GM23338 (cell line): ENCODE measurements around the gene VGLL4. TPM values are rescaled to one million over a fixed set of nuclear protein-coding genes. Genes with fewer than 3 reads are reported as not detected.

Experiments used
- ATAC-seq: fragments of 200-7000 bp; cut with Tn5 transposase; 3 replicates; pipeline ENCODE4 v1.9.1; 2020
- DNase-seq: peaks from one replicate; pipeline ENCODE4 v3.0.0-alpha.2; 2015; ENCODE audit warnings: low spot score
- H2AFZ ChIP-seq: fragments of 200-600 bp; sonication (generic); 2 replicates; pipeline ENCODE4 v1.8.0; 2016; ENCODE audit warnings: antibody characterized with exemption, mild to moderate bottlenecking, moderate library complexity
- H3F3A ChIP-seq: fragments of 200-600 bp; sonication (generic); replicated peaks from 2 replicates; pipeline ENCODE4 v1.8.0; 2017; ENCODE audit warnings: antibody characterized with exemption, mixed run types, low read depth
- H3K27ac ChIP-seq: fragments of 200-600 bp; sonication (generic); 2 replicates; pipeline ENCODE4 v1.6.1; 2016; ENCODE audit warnings: low read depth
- H3K27me3 ChIP-seq: fragments of 200-600 bp; sonication (generic); 2 replicates; pipeline ENCODE4 v1.8.0; 2016; ENCODE audit warnings: mild to moderate bottlenecking, mixed run types, moderate library complexity; ENCODE audit not compliant: insufficient read depth
- H3K36me3 ChIP-seq: fragments of 200-600 bp; sonication (generic); 2 replicates; pipeline ENCODE4 v1.8.0; 2016; ENCODE audit warnings: mild to moderate bottlenecking; ENCODE audit not compliant: insufficient read depth
- H3K4me1 ChIP-seq: fragments of 200-600 bp; sonication (generic); 2 replicates; pipeline ENCODE4 v1.8.0; 2016; ENCODE audit warnings: mild to moderate bottlenecking, moderate library complexity; ENCODE audit not compliant: insufficient read depth
- H3K4me2 ChIP-seq: fragments of 200-600 bp; sonication (generic); 2 replicates; pipeline ENCODE4 v1.7.1; 2017; ENCODE audit warnings: mixed run types
- H3K4me3 ChIP-seq: fragments of 200-600 bp; sonication (generic); 2 replicates; pipeline ENCODE4 v1.6.1; 2016; ENCODE audit warnings: mixed run types
- H3K79me2 ChIP-seq: fragments of 200-600 bp; sonication (generic); replicated peaks from 2 replicates; pipeline ENCODE4 v1.8.0; 2017; ENCODE audit warnings: mild to moderate bottlenecking; ENCODE audit not compliant: insufficient read depth
- H3K9me2 ChIP-seq: fragments of 200-600 bp; sonication (generic); 2 replicates; pipeline ENCODE4 v1.8.0; 2017; ENCODE audit not compliant: insufficient read depth
- H4K20me1 ChIP-seq: fragments of 200-600 bp; sonication (generic); replicated peaks from 2 replicates; pipeline ENCODE4 v1.8.0; 2017; ENCODE audit warnings: mild to moderate bottlenecking; ENCODE audit not compliant: insufficient read depth
- H3K27ac Mint-ChIP-seq: 2 replicates; pipeline ENCODE4 v1.8.0; 2020; ENCODE audit warnings: inconsistent platforms, mild to moderate bottlenecking, moderate library complexity, mixed read lengths
- H3K27me3 Mint-ChIP-seq: 3 replicates; pipeline ENCODE4 v1.8.0; 2022; ENCODE audit warnings: low read depth, mild to moderate bottlenecking, moderate library complexity, mixed read lengths, inconsistent platforms; ENCODE audit not compliant: insufficient read depth, poor library complexity
- H3K36me3 Mint-ChIP-seq: 3 replicates; pipeline ENCODE4 v1.8.0; 2021; ENCODE audit warnings: low read depth, mild to moderate bottlenecking, inconsistent platforms, moderate library complexity, mixed read lengths
- H3K4me1 Mint-ChIP-seq: 3 replicates; pipeline ENCODE4 v1.8.0; 2020; ENCODE audit warnings: mild to moderate bottlenecking, inconsistent platforms, mixed read lengths
- H3K4me3 Mint-ChIP-seq: 3 replicates; pipeline ENCODE4 v1.8.0; 2021; ENCODE audit warnings: moderate library complexity, mild to moderate bottlenecking, inconsistent platforms, mixed read lengths
- H3K9me3 Mint-ChIP-seq: 3 replicates; pipeline ENCODE4 v1.8.0; 2020; ENCODE audit warnings: moderate library complexity, mild to moderate bottlenecking, inconsistent platforms, mixed read lengths
- EZH2 ChIP-seq: fragments of 200-600 bp; sonication (generic); IDR thresholded peaks from one replicate; pipeline ENCODE4 v1.8.0; 2017; ENCODE audit warnings: antibody characterized with exemption, mild to moderate bottlenecking, low read depth; ENCODE audit not compliant: unreplicated experiment
- EZH2phosphoT487 ChIP-seq: fragments of 200-600 bp; sonication (generic); IDR thresholded peaks from one replicate; pipeline ENCODE4 v1.8.1; 2018; ENCODE audit warnings: antibody characterized with exemption; ENCODE audit not compliant: unreplicated experiment
- JUNB ChIP-seq: IDR thresholded peaks from one replicate; pipeline ENCODE4 v1.6.1; 2016; ENCODE audit warnings: antibody characterized with exemption; ENCODE audit not compliant: unreplicated experiment
- POLR2AphosphoS5 ChIP-seq: IDR thresholded peaks from 2 replicates; pipeline ENCODE4 v1.6.1; 2016; ENCODE audit warnings: antibody characterized with exemption, low read depth
- STAT1 ChIP-seq: IDR thresholded peaks from one replicate; pipeline ENCODE4 v1.6.1; 2016; ENCODE audit warnings: antibody characterized with exemption; ENCODE audit not compliant: unreplicated experiment
- polyA plus RNA-seq: library from polyadenylated mRNA; unstranded; fragments of >200 nt; fragmentation: Nextera tagmentation; extraction: Ambion mirVana; gene quantifications from 2 replicates; pipeline ENCODE4 v1.2.1, GENCODE V29; 2016
- total RNA-seq: library from RNA; depleted of rRNA; stranded (reverse); fragments of >200 nt; shearing (Covaris generic); gene quantifications from 2 replicates; pipeline ENCODE4 v1.2.3, GENCODE V29; 2014
- TF ChIP-seq, protein P1 (sequence below): fragments of 250-450 bp; sonication (Bioruptor Pico); IDR thresholded peaks from 2 replicates; pipeline ENCODE4 v1.5.0; 2020; ENCODE audit warnings: mild to moderate bottlenecking, moderate library complexity

The VGLL4 gene
- total and polyA plus RNA-seq, 2 experiments from 2014 or later, result 20.8 to 45.9 TPM

DNA sequence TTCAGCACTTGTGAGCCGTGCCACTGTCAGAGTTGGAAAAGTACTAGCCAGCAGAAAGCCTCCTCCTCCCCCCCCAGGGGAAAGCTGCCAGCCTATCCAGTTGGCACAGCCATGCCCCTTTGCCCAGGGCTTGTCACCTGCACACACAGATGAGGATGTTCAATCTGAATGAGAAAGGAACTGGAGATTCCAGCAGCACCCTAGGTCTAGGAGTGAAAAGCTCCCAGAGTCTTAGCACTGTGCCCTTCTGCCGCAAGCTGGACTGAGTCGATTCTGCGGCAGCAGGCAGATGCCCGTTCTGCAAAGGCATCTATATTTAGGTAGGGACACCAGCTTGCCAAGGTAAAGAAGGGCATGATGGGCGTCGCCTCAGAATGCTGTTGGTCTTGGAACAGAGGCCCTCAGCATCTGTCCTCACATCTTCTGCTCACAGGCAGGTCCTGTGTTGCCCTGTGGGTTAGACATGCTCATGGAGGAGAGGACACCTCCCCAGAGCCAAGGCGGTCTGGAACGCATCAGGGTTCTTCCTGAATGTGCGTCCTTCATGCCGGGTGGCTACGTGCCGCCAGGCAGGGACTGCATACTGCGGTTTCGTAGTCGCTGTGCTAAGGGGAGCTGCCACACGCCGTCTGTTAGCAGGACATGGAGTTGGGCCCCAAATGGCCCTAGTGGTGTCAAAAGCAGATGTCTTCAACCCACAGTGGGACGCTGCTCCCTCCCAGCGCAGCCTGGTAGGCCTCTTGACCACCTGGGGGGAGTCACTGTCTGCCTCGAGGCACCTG is 109.5 kb downstream of the VGLL4 start:
- H3K9me2 ChIP-seq, result no peaks in the 10 kb centered on the region
- DNase-seq (no peak), ATAC-seq (no peak)
- H3K27me3 Mint-ChIP-seq, result peaks cover 12% of the 10 kb centered on the region
- H4K20me1 ChIP-seq, result no peaks in the 10 kb centered on the region
- no peak overlapping the region for H3K27ac Mint-ChIP-seq
- H3K4me1 Mint-ChIP-seq, result no peaks in the 10 kb centered on the region; the same call in 2 of the 3 replicates
- H3K4me1 ChIP-seq, result no peaks in the 10 kb centered on the region
- no peak overlapping the region for H2AFZ ChIP-seq
- H3F3A ChIP-seq, result no peaks in the 10 kb centered on the region
- no peak overlapping the region for H3K4me3 Mint-ChIP-seq
- H3K27ac ChIP-seq, result no peak overlapping the region
- H3K79me2 ChIP-seq, result no peaks in the 10 kb centered on the region
- TF ChIP-seq, protein P1, sequence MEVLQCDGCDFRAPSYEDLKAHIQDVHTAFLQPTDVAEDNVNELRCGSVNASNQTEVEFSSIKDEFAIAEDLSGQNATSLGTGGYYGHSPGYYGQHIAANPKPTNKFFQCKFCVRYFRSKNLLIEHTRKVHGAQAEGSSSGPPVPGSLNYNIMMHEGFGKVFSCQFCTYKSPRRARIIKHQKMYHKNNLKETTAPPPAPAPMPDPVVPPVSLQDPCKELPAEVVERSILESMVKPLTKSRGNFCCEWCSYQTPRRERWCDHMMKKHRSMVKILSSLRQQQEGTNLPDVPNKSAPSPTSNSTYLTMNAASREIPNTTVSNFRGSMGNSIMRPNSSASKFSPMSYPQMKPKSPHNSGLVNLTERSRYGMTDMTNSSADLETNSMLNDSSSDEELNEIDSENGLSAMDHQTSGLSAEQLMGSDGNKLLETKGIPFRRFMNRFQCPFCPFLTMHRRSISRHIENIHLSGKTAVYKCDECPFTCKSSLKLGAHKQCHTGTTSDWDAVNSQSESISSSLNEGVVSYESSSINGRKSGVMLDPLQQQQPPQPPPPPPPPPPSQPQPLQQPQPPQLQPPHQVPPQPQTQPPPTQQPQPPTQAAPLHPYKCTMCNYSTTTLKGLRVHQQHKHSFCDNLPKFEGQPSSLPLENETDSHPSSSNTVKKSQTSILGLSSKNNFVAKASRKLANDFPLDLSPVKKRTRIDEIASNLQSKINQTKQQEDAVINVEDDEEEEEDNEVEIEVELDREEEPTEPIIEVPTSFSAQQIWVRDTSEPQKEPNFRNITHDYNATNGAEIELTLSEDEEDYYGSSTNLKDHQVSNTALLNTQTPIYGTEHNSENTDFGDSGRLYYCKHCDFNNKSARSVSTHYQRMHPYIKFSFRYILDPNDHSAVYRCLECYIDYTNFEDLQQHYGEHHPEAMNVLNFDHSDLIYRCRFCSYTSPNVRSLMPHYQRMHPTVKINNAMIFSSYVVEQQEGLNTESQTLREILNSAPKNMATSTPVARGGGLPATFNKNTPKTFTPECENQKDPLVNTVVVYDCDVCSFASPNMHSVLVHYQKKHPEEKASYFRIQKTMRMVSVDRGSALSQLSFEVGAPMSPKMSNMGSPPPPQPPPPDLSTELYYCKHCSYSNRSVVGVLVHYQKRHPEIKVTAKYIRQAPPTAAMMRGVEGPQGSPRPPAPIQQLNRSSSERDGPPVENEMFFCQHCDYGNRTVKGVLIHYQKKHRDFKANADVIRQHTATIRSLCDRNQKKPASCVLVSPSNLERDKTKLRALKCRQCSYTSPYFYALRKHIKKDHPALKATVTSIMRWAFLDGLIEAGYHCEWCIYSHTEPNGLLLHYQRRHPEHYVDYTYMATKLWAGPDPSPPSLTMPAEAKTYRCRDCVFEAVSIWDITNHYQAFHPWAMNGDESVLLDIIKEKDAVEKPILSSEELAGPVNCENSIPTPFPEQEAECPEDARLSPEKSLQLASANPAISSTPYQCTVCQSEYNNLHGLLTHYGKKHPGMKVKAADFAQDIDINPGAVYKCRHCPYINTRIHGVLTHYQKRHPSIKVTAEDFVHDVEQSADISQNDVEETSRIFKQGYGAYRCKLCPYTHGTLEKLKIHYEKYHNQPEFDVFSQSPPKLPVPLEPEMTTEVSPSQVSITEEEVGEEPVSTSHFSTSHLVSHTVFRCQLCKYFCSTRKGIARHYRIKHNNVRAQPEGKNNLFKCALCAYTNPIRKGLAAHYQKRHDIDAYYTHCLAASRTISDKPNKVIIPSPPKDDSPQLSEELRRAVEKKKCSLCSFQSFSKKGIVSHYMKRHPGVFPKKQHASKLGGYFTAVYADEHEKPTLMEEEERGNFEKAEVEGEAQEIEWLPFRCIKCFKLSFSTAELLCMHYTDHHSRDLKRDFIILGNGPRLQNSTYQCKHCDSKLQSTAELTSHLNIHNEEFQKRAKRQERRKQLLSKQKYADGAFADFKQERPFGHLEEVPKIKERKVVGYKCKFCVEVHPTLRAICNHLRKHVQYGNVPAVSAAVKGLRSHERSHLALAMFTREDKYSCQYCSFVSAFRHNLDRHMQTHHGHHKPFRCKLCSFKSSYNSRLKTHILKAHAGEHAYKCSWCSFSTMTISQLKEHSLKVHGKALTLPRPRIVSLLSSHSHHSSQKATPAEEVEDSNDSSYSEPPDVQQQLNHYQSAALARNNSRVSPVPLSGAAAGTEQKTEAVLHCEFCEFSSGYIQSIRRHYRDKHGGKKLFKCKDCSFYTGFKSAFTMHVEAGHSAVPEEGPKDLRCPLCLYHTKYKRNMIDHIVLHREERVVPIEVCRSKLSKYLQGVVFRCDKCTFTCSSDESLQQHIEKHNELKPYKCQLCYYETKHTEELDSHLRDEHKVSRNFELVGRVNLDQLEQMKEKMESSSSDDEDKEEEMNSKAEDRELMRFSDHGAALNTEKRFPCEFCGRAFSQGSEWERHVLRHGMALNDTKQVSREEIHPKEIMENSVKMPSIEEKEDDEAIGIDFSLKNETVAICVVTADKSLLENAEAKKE (CRISPR knock-in tag), result no peak
- no peak overlapping the region for H3K4me3 ChIP-seq
- no peak overlapping the region for H3K4me2 ChIP-seq
- no peaks in the 10 kb centered on the region for H3K27me3 ChIP-seq
- H3K9me3 Mint-ChIP-seq, result no peaks in the 10 kb centered on the region
- no peaks in the 10 kb centered on the region for H3K36me3 ChIP-seq
- no peaks in the 10 kb centered on the region for H3K36me3 Mint-ChIP-seq

DNA sequence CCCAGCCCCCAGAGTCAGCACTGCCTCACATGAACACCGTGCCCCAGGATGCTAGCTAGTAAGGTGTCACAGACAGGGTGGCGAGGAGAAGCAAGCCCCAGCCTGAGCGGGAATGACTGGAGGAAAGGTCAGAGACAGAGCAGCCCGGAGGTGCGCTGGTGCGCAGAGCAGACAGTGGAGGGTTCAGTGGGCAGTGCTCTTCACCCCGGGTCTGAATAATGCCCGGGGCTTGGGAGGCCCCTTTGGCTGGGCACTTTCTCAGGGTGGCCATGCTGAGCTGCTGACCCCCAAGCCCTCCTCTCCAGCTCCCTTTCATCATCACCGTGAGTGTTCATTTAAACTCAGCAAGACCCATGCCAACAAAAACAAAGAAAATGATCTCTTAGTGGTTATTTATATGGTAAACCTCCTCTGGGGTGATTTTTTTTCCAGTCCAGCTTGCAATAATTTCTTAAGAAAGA is 110.8 kb downstream of the VGLL4 start:
- Histone ChIP-seq H3K79me2 (no peaks in the 10 kb centered on the region), H3K27ac (no peak overlapping the region), H3K4me3 (no peak overlapping the region), H3F3A (no peaks in the 10 kb centered on the region), H3K4me2 (no peak overlapping the region), H3K36me3 (no peaks in the 10 kb centered on the region), H3K9me2 (no peaks in the 10 kb centered on the region), H2AFZ (no peak overlapping the region), H4K20me1 (no peaks in the 10 kb centered on the region), H3K27me3 (no peaks in the 10 kb centered on the region), H3K4me1 (no peaks in the 10 kb centered on the region)
- Mint-ChIP-seq H3K4me3 (no peak overlapping the region), H3K4me1 (no peaks in the 10 kb centered on the region; the same call in 2 of the 3 replicates), H3K36me3 (no peaks in the 10 kb centered on the region), H3K27me3 (peaks cover 16% of the 10 kb centered on the region), H3K9me3 (no peaks in the 10 kb centered on the region), H3K27ac (no peak overlapping the region)
- ATAC-seq, result no peak
- DNase-seq, result no peak
- TF ChIP-seq POLR2AphosphoS5 (no peak), STAT1 (no peak), JUNB (no peak), EZH2phosphoT487 (no peak), EZH2 (no peak)
